IMR-90 (cell line): ENCODE results near the gene HDAC3. TPM values are rescaled to one million over a fixed set of nuclear protein-coding genes. Genes with fewer than 3 reads are reported as not detected.
A peak's percentile ranks its signal among the peaks of the same experiment; 100 is the strongest.

ENCODE experiments used
- ATAC-seq: fragments of 200-7000 bp; cut with Tn5 transposase; 2 replicates; pipeline ENCODE4 v1.9.1; 2020; ENCODE audit warnings: low read depth, mild to moderate bottlenecking, moderate library complexity
- BruUV-seq: library from RNA; stranded (reverse); fragments of 400-500 nt; replicated peaks from 2 replicates; lab custom pipeline; 2021; lab: Mats Ljungman, UMichigan
- CTCF ChIA-PET: fragments of 300-600 bp; formaldehyde crosslinking; extraction: SDS; loops from one replicate; lab custom pipeline; 2021; ENCODE audit warnings: antibody characterized with exemption; lab: Yijun Ruan, JAX
- POLR2A ChIA-PET: fragments of 300-600 bp; sonication (Branson Sonifier 250); formaldehyde crosslinking; loops from one replicate; lab custom pipeline; 2022; ENCODE audit warnings: antibody characterized with exemption; ENCODE audit not compliant: unreplicated experiment; lab: Charles Lee
- DNase-seq: peaks from one replicate; pipeline ENCODE4 v3.0.0; 2013
- H2AFZ ChIP-seq: replicated peaks from 2 replicates; pipeline ENCODE3; 2013; ENCODE audit warnings: low read length, mild to moderate bottlenecking; ENCODE audit not compliant: poor library complexity
- H2AK5ac ChIP-seq: 2 replicates; pipeline ENCODE4 v1.6.1; 2013; ENCODE audit warnings: low read depth, low read length, inconsistent platforms
- H2AK9ac ChIP-seq: replicated peaks from 2 replicates; pipeline ENCODE3; 2013; ENCODE audit warnings: mild to moderate bottlenecking, low read depth, low read length, moderate library complexity; ENCODE audit not compliant: poor library complexity
- H2BK120ac ChIP-seq: 2 replicates; pipeline ENCODE4 v1.6.1; 2013; ENCODE audit warnings: low read depth, low read length, inconsistent platforms
- H2BK15ac ChIP-seq: 3 replicates; pipeline ENCODE4 v1.6.1; 2013; ENCODE audit warnings: low read depth, low read length, inconsistent platforms
- H2BK20ac ChIP-seq: 2 replicates; pipeline ENCODE4 v1.6.1; 2013; ENCODE audit warnings: low read depth, mild to moderate bottlenecking, inconsistent platforms, low read length, moderate library complexity
- H2BK5ac ChIP-seq: 2 replicates; pipeline ENCODE4 v1.6.1; 2013; ENCODE audit warnings: mild to moderate bottlenecking, low read depth, low read length, inconsistent platforms; ENCODE audit not compliant: poor library complexity, severe bottlenecking
- H3K14ac ChIP-seq: replicated peaks from 2 replicates; pipeline ENCODE4 v1.6.1; 2013; ENCODE audit warnings: low read depth, low read length, inconsistent platforms
- H3K18ac ChIP-seq: 2 replicates; pipeline ENCODE4 v1.6.1; 2013; ENCODE audit warnings: low read depth, low read length, control low read depth
- H3K23ac ChIP-seq: 2 replicates; pipeline ENCODE4 v1.6.1; 2013; ENCODE audit warnings: low read depth, low read length, inconsistent platforms
- H3K27ac ChIP-seq: 2 replicates; pipeline ENCODE4 v1.5.1; 2013; ENCODE audit warnings: mild to moderate bottlenecking, control low read depth, low read length; ENCODE audit not compliant: insufficient read depth
- H3K27me3 ChIP-seq: 2 replicates; pipeline ENCODE4 v1.6.1; 2013; ENCODE audit warnings: low read length; ENCODE audit not compliant: control insufficient read depth, insufficient read depth
- H3K36me3 ChIP-seq: 2 replicates; pipeline ENCODE4 v1.6.1; 2013; ENCODE audit warnings: low read length, mixed read lengths; ENCODE audit not compliant: control insufficient read depth, insufficient read depth
- H3K4ac ChIP-seq: 2 replicates; pipeline ENCODE4 v1.6.1; 2013; ENCODE audit warnings: low read depth, low read length, inconsistent platforms
- H3K4me1 ChIP-seq: 2 replicates; pipeline ENCODE4 v1.6.1; 2013; ENCODE audit warnings: low read length, mixed read lengths; ENCODE audit not compliant: control insufficient read depth, insufficient read depth
- H3K4me2 ChIP-seq: 2 replicates; pipeline ENCODE4 v1.6.1; 2013; ENCODE audit warnings: low read depth, mild to moderate bottlenecking, control low read depth, low read length, moderate library complexity
- H3K4me3 ChIP-seq: 2 replicates; pipeline ENCODE4 v1.5.1; 2013; ENCODE audit warnings: low read depth, mild to moderate bottlenecking, control low read depth, low read length, moderate library complexity; ENCODE audit not compliant: insufficient read depth
- H3K56ac ChIP-seq: 2 replicates; pipeline ENCODE4 v1.6.1; 2013; ENCODE audit warnings: low read length, inconsistent platforms; ENCODE audit not compliant: insufficient read depth; ENCODE audit errors: extremely low read depth
- H3K79me1 ChIP-seq, 2 experiments: 2 replicates each; pipeline ENCODE4 v1.6.1; 2013; ENCODE audit warnings: low read length in 2 of 2, inconsistent platforms in 1 of 2, low read depth in 1 of 2
- H3K9ac ChIP-seq: 2 replicates; pipeline ENCODE4 v1.6.1; 2013; ENCODE audit warnings: low read depth, low read length, control low read depth
- H3K9me1 ChIP-seq: 2 replicates; pipeline ENCODE4 v1.6.1; 2013; ENCODE audit warnings: low read length, inconsistent platforms; ENCODE audit not compliant: insufficient read depth
- H3K9me3 ChIP-seq: 2 replicates; pipeline ENCODE4 v1.6.1; 2013; ENCODE audit warnings: low read length; ENCODE audit not compliant: control insufficient read depth, insufficient read depth
- H4K20me1 ChIP-seq: 2 replicates; pipeline ENCODE4 v1.6.1; 2013; ENCODE audit warnings: low read length, inconsistent platforms; ENCODE audit not compliant: insufficient read depth
- H4K5ac ChIP-seq: 2 replicates; pipeline ENCODE4 v1.6.1; 2013; ENCODE audit warnings: mild to moderate bottlenecking, low read depth, low read length, control low read depth
- H4K8ac ChIP-seq, 2 experiments: 2 replicates each; pipeline ENCODE4 v1.6.1; 2013; ENCODE audit warnings: low read depth in 2 of 2, low read length in 2 of 2, control low read depth in 1 of 2, inconsistent platforms in 1 of 2
- H4K91ac ChIP-seq: 2 replicates; pipeline ENCODE4 v1.6.1; 2013; ENCODE audit warnings: low read depth, low read length, inconsistent platforms; ENCODE audit not compliant: insufficient read depth
- CEBPB ChIP-seq: IDR thresholded peaks from 2 replicates; pipeline ENCODE4 v1.6.1; 2012; ENCODE audit warnings: low read depth, low read length, improper control_type of control experiment
- CHD1 ChIP-seq: IDR thresholded peaks from 2 replicates; pipeline ENCODE4 v1.6.1; 2012; ENCODE audit warnings: low read depth, low read length, improper control_type of control experiment
- CTCF ChIP-seq: conservative IDR thresholded peaks from 2 replicates; pipeline ENCODE4 v1.5.1; 2012; ENCODE audit warnings: mild to moderate bottlenecking, low read depth, low read length, improper control_type of control experiment
- ELK1 ChIP-seq: fragments of 150-350 bp; IDR thresholded peaks from 2 replicates; pipeline ENCODE4 v1.6.1; 2016; ENCODE audit warnings: low read depth, mild to moderate bottlenecking, low read length, moderate library complexity, borderline replicate concordance
- MAFK ChIP-seq: IDR thresholded peaks from 2 replicates; pipeline ENCODE4 v1.6.1; 2012; ENCODE audit warnings: low read depth, low read length, improper control_type of control experiment
- MXI1 ChIP-seq: IDR thresholded peaks from 2 replicates; pipeline ENCODE4 v1.6.1; 2012; ENCODE audit warnings: low read depth, mild to moderate bottlenecking, low read length, moderate library complexity, borderline replicate concordance
- NFE2L2 ChIP-seq: fragments of 150-350 bp; IDR thresholded peaks from 2 replicates; pipeline ENCODE4 v1.6.1; 2016; ENCODE audit warnings: low read depth, mild to moderate bottlenecking, low read length
- RAD21 ChIP-seq: IDR thresholded peaks from 2 replicates; pipeline ENCODE4 v1.6.1; 2012; ENCODE audit warnings: low read length, improper control_type of control experiment
- USF2 ChIP-seq: fragments of 150-350 bp; IDR thresholded peaks from 2 replicates; pipeline ENCODE4 v1.6.1; 2017; ENCODE audit warnings: mild to moderate bottlenecking, antibody characterized with exemption, low read length, low read depth
- WGBS, 2 experiments: methylation state at CpG; one replicate each; pipeline versions ENCODE4 v1.1.5 to v1.1.7; 2013; ENCODE audit warnings: missing lambda C conversion rate in 2 of 2; ENCODE audit not compliant: insufficient read length in 1 of 2; ENCODE audit errors: extremely low coverage in 2 of 2; 5-methylcytosine and 5-hydroxymethylcytosine counted together
- dilution Hi-C: fragments of 300-500 bp; cut with HindIII; formaldehyde crosslinking; loops from one replicate; pipeline ENCODE4 v1.14.3; 2018; ENCODE audit warnings: low sequenced_read_pairs; ENCODE audit not compliant: unreplicated experiment
- in situ Hi-C: fragments of 300-500 bp; cut with MboI; formaldehyde crosslinking; loops from 3 replicates; pipeline ENCODE4 v1.14.3; 2019; ENCODE audit warnings: low sequenced_read_pairs, inconsistent platforms, mixed read lengths
- intact Hi-C: fragments of 100-400 bp; cut with micrococcal nuclease; formaldehyde crosslinking; loops from 2 replicates; pipeline ENCODE4 v1.10.0; 2022
- polyA plus RNA-seq, 3 experiments: library from polyadenylated mRNA; depleted of rRNA; stranded (reverse); fragments of >200 nt; gene quantifications; 2 replicates each; pipeline ENCODE4 v1.2.3, GENCODE V29; 2012; ENCODE audit warnings: low replicate concordance in 1 of 3
- total RNA-seq: library from RNA; depleted of rRNA; stranded (reverse); fragments of >200 nt; gene quantifications from 2 replicates; pipeline ENCODE4 v1.2.3, GENCODE V29; 2012

The HDAC3 gene
- total and polyA plus RNA-seq, 2 of the 4 experiments (the other 2 are of a cell fraction), result 84.2 to 89.7 TPM

DNA sequence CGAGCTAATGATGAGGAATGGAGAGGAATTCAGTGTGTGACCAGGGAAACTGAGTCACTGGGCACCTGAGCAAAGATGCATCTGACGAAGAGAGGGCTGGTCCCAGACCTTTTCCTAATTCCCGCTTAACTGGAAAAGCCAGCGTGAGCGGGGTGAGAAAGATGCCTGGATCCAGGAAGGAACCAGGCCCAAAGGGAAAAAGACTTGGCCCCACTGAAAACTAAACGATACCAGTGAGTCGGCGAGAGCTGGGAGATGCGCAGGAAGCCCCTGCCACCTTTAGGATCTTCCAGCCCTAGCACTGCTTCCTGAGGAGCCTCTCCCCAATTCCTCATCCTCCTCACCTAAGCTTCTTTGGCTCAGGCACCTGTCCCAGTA lies 15.1 kb upstream of the HDAC3 start:
- peak overlapping the region; percentile 87; the same call in 1 of the 2 replicates for H4K5ac ChIP-seq
- H3K9me1 ChIP-seq, result no peaks in the 10 kb centered on the region; the same call in 1 of the 2 replicates
- ATAC-seq (no peak), DNase-seq (no peak)
- peaks cover 3% of the 10 kb centered on the region; the same call in 1 of the 2 replicates for H4K20me1 ChIP-seq
- no peak overlapping the region for H2BK20ac ChIP-seq
- H3K4me1 ChIP-seq, result peaks cover 13% of the 10 kb centered on the region; the same call in 1 of the 2 replicates
- peak overlapping the region; percentile 81 for H3K4me2 ChIP-seq
- no peak overlapping the region for H3K56ac ChIP-seq
- CTCF ChIA-PET, result no interaction called here
- 0 out of 2 replicates have a peak overlapping the region, but pooled peaks have one; percentile 1 for H2BK120ac ChIP-seq
- TF ChIP-seq CHD1 (no peak), CTCF (no peak), USF2 (no peak), MXI1 (no peak), CEBPB (no peak), NFE2L2 (no peak), ELK1 (no peak), RAD21 (no peak), MAFK (no peak)
- no peak overlapping the region; the same call in 1 of the 2 replicates for H3K27ac ChIP-seq
- intact Hi-C loops (no loop called here), in situ Hi-C loops (no loop called here), dilution Hi-C loops (no loop called here)
- H2AFZ ChIP-seq, result peak overlapping the region; percentile 59
- WGBS, 2 experiments, result 66% methylated on average over 8 of the region's 9 CpGs; no CpG with 5 or more reads in 1 of the 2 experiments
- peak overlapping the region; percentile 78 for H3K4me3 ChIP-seq
- no peak overlapping the region; the same call in 1 of the 2 replicates for H4K91ac ChIP-seq
- peaks cover 25% of the 10 kb centered on the region for H3K36me3 ChIP-seq
- peak overlapping the region; percentile 72 to 98; a peak in 3 of 4 replicates for H4K8ac ChIP-seq
- H3K14ac ChIP-seq, result 0 out of 2 replicates have a peak overlapping the region, but pooled peaks have one; percentile 71
- peak overlapping the region; percentile 36; the same call in 1 of the 3 replicates for H2BK15ac ChIP-seq
- peak overlapping the region; percentile 56 for H2AK9ac ChIP-seq
- H2BK5ac ChIP-seq, result no peak overlapping the region
- H3K4ac ChIP-seq, result peak overlapping the region; percentile 57
- no peaks in the 10 kb centered on the region for H3K9me3 ChIP-seq
- peak overlapping the region; percentile 40; the same call in 1 of the 2 replicates for H3K18ac ChIP-seq
- no peaks in the 10 kb centered on the region for H3K27me3 ChIP-seq
- POLR2A ChIA-PET, result no interaction called here
- H3K9ac ChIP-seq, result peak overlapping the region; percentile 62
- H3K79me1 ChIP-seq, result peaks cover 10 to 17% of the 10 kb centered on the region in 2 experiments
- H3K23ac ChIP-seq, result no peak overlapping the region
- no TSS peak for BruUV-seq
- peak overlapping the region; percentile 92 for H2AK5ac ChIP-seq
